ENCODE results near the gene PPM1A. TPM values are rescaled to one million over a fixed set of nuclear protein-coding genes. Genes with fewer than 3 reads are reported as not detected.

PPM1A gene
- total RNA-seq, 1 experiment from 2014 or later, result 52.3 TPM

- TF ChIP-seq EZH2 (IDR thresholded peaks at IDR 0.05; ENCODE audit: borderline replicate concordance, low read depth, low read length, poor library complexity, severe bottlenecking), result no peak
- no peak for TF ChIP-seq CTCF (conservative IDR thresholded peaks at IDR 0.05; ENCODE audit: low read depth, low read length)
- BruUV-seq (replicated peaks), result no TSS peak
- no peak overlapping the region for H3K4me3 ChIP-seq (ENCODE audit: low read depth, low read length, poor library complexity, severe bottlenecking)
- CTCF ChIA-PET, result no interaction called here
- intact Hi-C loops (cut with micrococcal nuclease; ENCODE audit: unreplicated experiment), result no loop called here
- POLR2A ChIA-PET (ENCODE audit: low non-redundant PET), result no interaction called here
- DNase-seq (ENCODE audit: low spot score), result no peak
- H3K36me3 ChIP-seq (ENCODE audit: insufficient read depth, low read length, poor library complexity, severe bottlenecking), result no peaks in the 10 kb centered on the region
- no peak overlapping the region for H3K27ac ChIP-seq (ENCODE audit: low read depth, low read length, poor library complexity, severe bottlenecking)
- H3K27me3 ChIP-seq (replicated peaks; ENCODE audit: insufficient read depth, low read depth, low read length, poor library complexity), result no peaks in the 10 kb centered on the region
- no peaks in the 10 kb centered on the region for H3K9me3 ChIP-seq (ENCODE audit: low read depth, low read length, poor library complexity, severe bottlenecking)
- H3K4me1 ChIP-seq (ENCODE audit: insufficient read depth, low read length, poor library complexity, severe bottlenecking), result peaks cover 16% of the 10 kb centered on the region
Measured at GRCh38 chr14:60276347-60276746, 27.3 kb downstream of the PPM1A start.

- Histone ChIP-seq H3K36me3 (ENCODE audit: insufficient read depth, low read length, poor library complexity, severe bottlenecking) (no peaks in the 10 kb centered on the region), H3K4me1 (ENCODE audit: insufficient read depth, low read length, poor library complexity, severe bottlenecking) (peaks cover 16% of the 10 kb centered on the region), H3K4me3 (ENCODE audit: low read depth, low read length, poor library complexity, severe bottlenecking) (no peak overlapping the region), H3K27me3 (replicated peaks; ENCODE audit: insufficient read depth, low read depth, low read length, poor library complexity) (no peaks in the 10 kb centered on the region), H3K9me3 (ENCODE audit: low read depth, low read length, poor library complexity, severe bottlenecking) (no peaks in the 10 kb centered on the region), H3K27ac (ENCODE audit: low read depth, low read length, poor library complexity, severe bottlenecking) (no peak overlapping the region)
- ChIA-PET POLR2A (ENCODE audit: low non-redundant PET) (no interaction called here), CTCF (no interaction called here)
- no peak for DNase-seq (ENCODE audit: low spot score)
- no TSS peak for BruUV-seq (replicated peaks)
- intact Hi-C loops (cut with micrococcal nuclease; ENCODE audit: unreplicated experiment), result no loop called here
- TF ChIP-seq CTCF (conservative IDR thresholded peaks at IDR 0.05; ENCODE audit: low read depth, low read length) (no peak), EZH2 (IDR thresholded peaks at IDR 0.05; ENCODE audit: borderline replicate concordance, low read depth, low read length, poor library complexity, severe bottlenecking) (no peak)
Measured at GRCh38 chr14:60277605-60278190, 28.7 kb downstream of the PPM1A start.

- no peak overlapping the region for H3K27ac ChIP-seq (ENCODE audit: low read depth, low read length, poor library complexity, severe bottlenecking)
- CTCF ChIA-PET, result no interaction called here
- peaks cover 5% of the 10 kb centered on the region for H3K36me3 ChIP-seq (ENCODE audit: insufficient read depth, low read length, poor library complexity, severe bottlenecking)
Measured at GRCh38 chr14:60278350-60278749, 29.3 kb downstream of the PPM1A start.

More at GRCh38 chr14:60278350-60278749, 29.3 kb downstream of the PPM1A start:
- POLR2A ChIA-PET (ENCODE audit: low non-redundant PET), result no interaction called here
- TF ChIP-seq CTCF (conservative IDR thresholded peaks at IDR 0.05; ENCODE audit: low read depth, low read length) (no peak), EZH2 (IDR thresholded peaks at IDR 0.05; ENCODE audit: borderline replicate concordance, low read depth, low read length, poor library complexity, severe bottlenecking) (no peak)
- Histone ChIP-seq H3K9me3 (ENCODE audit: low read depth, low read length, poor library complexity, severe bottlenecking) (no peaks in the 10 kb centered on the region), H3K4me1 (ENCODE audit: insufficient read depth, low read length, poor library complexity, severe bottlenecking) (peaks cover 16% of the 10 kb centered on the region), H3K27me3 (replicated peaks; ENCODE audit: insufficient read depth, low read depth, low read length, poor library complexity) (no peaks in the 10 kb centered on the region), H3K4me3 (ENCODE audit: low read depth, low read length, poor library complexity, severe bottlenecking) (no peak overlapping the region)
- BruUV-seq (replicated peaks), result no TSS peak
- peak; percentile 40 for DNase-seq (ENCODE audit: low spot score)
- intact Hi-C loops (cut with micrococcal nuclease; ENCODE audit: unreplicated experiment), result no loop called here

All from A673 (cell line).